Ovary (tissue), 3 donors: ENCODE measurements around the gene C4BPA.

Experiments
- CTCF ChIP-seq, 3 donors: fragments of 450-650 bp in 2 of 3; fragments of 200-600 bp in 1 of 3; IDR thresholded peaks; one replicate each; pipeline versions ENCODE4 v1.5.1 to v1.8.0; 2016 to 2022; ENCODE audit warnings: antibody characterized with exemption in 3 of 3, mild to moderate bottlenecking in 1 of 3
- POLR2A ChIP-seq: fragments of 450-650 bp; IDR thresholded peaks from one replicate; pipeline ENCODE4 v1.6.1; 2017; ENCODE audit warnings: antibody characterized with exemption, mild to moderate bottlenecking, moderate library complexity
- donor health status: DM: no; HTN: no; CAD: no.

GRCh38 chr1:207067185-207067584 lies 36.8 kb upstream of the C4BPA start:
- TF ChIP-seq CTCF (IDR thresholded peaks at IDR 0.05) (no peak), POLR2A (no peak)
